ENCODE results near the gene PHC3. TPM values are rescaled to one million over a fixed set of nuclear protein-coding genes. Genes with fewer than 3 reads are reported as not detected.

The PHC3 gene
- polyA plus RNA-seq, 1 donor (not counting 4 experiments of a cell fraction or from before 2014, with no cell fraction given) = 32.2 TPM

DNA sequence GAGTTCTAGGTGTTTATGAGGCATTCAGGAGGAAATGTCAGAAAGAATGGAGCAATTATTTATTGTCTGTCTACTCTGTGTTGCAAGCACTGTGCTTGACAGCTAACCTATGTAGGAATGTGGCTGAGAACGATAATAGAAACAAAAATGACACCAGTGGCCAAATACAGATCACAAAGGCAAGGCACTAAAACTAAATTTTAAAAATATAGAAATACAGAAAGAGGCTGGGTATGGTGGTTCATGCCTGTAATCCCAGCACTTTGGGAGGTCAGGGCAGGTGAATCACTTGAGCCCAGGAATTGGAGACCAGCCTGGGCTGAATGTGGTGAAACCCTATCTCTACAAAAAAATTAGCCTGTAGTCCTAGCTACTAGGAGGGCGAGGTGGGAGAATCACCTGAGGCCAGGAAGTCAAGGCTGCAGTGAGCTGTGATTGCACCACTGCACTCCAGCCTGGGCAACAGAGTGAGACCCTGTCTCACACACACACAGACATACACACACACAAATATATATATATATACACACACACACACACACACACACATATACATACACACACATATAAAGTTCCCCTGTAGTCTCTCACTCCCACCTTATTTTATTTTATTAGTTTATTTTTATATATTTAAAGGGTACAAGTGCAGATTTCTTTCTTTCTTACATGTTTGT lies 46.7 kb upstream of the PHC3 start:
- no peak overlapping the region for H2AFZ ChIP-seq (ENCODE audit: control insufficient read depth, low read length)
- no peaks in the 10 kb centered on the region for H3K36me3 ChIP-seq (ENCODE audit: control insufficient read depth in 2 of 2, extremely low read depth in 1 of 2, insufficient read depth in 2 of 2, low read length in 2 of 2)
- DNase-seq (ENCODE audit: low read depth, low spot score) (no peak), FAIRE-seq (peak; percentile 53)
- TF ChIP-seq, protein P1, sequence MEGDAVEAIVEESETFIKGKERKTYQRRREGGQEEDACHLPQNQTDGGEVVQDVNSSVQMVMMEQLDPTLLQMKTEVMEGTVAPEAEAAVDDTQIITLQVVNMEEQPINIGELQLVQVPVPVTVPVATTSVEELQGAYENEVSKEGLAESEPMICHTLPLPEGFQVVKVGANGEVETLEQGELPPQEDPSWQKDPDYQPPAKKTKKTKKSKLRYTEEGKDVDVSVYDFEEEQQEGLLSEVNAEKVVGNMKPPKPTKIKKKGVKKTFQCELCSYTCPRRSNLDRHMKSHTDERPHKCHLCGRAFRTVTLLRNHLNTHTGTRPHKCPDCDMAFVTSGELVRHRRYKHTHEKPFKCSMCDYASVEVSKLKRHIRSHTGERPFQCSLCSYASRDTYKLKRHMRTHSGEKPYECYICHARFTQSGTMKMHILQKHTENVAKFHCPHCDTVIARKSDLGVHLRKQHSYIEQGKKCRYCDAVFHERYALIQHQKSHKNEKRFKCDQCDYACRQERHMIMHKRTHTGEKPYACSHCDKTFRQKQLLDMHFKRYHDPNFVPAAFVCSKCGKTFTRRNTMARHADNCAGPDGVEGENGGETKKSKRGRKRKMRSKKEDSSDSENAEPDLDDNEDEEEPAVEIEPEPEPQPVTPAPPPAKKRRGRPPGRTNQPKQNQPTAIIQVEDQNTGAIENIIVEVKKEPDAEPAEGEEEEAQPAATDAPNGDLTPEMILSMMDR (optimal IDR thresholded peaks at IDR 0.05 in 1 of 3, IDR thresholded peaks at IDR 0.05 in 1 of 3, conservative IDR thresholded peaks at IDR 0.05 in 1 of 3; ENCODE audit: extremely low read depth in 1 of 3, insufficient read depth in 2 of 3, low read length in 3 of 3) = no peak
- TF ChIP-seq EZH2 (IDR thresholded peaks at IDR 0.05; ENCODE audit: low read length) = no peak
- no peaks in the 10 kb centered on the region for H4K20me1 ChIP-seq (ENCODE audit: control insufficient read depth, extremely low read depth, insufficient read depth, low read length)
- H3K4me2 ChIP-seq (ENCODE audit: control insufficient read depth, extremely low read depth, insufficient read depth, low read depth, low read length) = peak overlapping the region; percentile 40
- H3K9ac ChIP-seq (ENCODE audit: control insufficient read depth, extremely low read depth, insufficient read depth, low read length) = no peak overlapping the region
- dilution Hi-C loops (cut with MboI; ENCODE audit: extremely low pct_ligation_motif_present, low sequenced_read_pairs) = no loop called here
- no peaks in the 10 kb centered on the region for H3K9me3 ChIP-seq (ENCODE audit: control insufficient read depth, low read depth, low read length)
- peak overlapping the region in 1 of 3 experiments; percentile 20 for H3K4me3 ChIP-seq (ENCODE audit: control insufficient read depth in 2 of 3, extremely low read depth in 1 of 3, insufficient read depth in 2 of 3, low read depth in 1 of 3, low read length in 3 of 3)
- peaks cover 46% of the 10 kb centered on the region for H3K4me1 ChIP-seq (ENCODE audit: control insufficient read depth, extremely low read depth, insufficient read depth, low read length)
- H3K9me1 ChIP-seq (ENCODE audit: control insufficient read depth, extremely low read depth, insufficient read depth, low read length) = no peaks in the 10 kb centered on the region
- peak overlapping the region; percentile 43 for H3K27ac ChIP-seq (ENCODE audit: control insufficient read depth, insufficient read depth, low read length)
- H3K27me3 ChIP-seq (ENCODE audit: control insufficient read depth, extremely low read depth, insufficient read depth, low read length) = no peaks in the 10 kb centered on the region
- H3K79me2 ChIP-seq (ENCODE audit: control insufficient read depth, insufficient read depth, low read length) = peaks cover 85% of the 10 kb centered on the region

DNA sequence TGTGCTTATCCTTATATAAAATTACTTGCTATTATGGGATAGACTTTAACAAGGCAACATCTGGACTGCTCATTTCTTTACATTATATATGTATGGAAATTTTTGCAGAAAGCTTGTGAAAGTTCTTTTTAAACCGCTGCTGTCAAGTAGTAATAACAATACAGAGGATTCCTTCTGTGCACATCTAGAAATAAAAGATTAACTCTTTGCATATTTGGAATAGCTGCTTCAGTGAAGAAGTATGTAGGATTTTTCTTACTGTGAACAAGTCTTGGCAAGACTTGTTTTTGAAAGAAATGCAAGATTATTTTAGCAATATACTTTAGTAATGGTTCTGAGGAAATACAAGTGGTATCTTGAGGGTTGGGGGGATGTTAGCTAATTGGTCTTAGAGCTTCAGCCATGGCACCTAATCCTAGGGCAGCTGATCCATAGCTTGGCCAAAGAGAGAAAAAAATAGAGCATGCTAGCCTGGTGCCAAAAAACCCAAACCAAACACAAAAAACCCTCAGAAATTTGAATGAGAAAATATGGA lies 45.0 kb upstream of the PHC3 start:
- TF ChIP-seq, protein P1 (optimal IDR thresholded peaks at IDR 0.05 in 1 of 3, IDR thresholded peaks at IDR 0.05 in 1 of 3, conservative IDR thresholded peaks at IDR 0.05 in 1 of 3; ENCODE audit: extremely low read depth in 1 of 3, insufficient read depth in 2 of 3, low read length in 3 of 3) = no peak
- TF ChIP-seq EZH2 (IDR thresholded peaks at IDR 0.05; ENCODE audit: low read length) = no peak
- FAIRE-seq = no peak
- no peaks in the 10 kb centered on the region for H3K36me3 ChIP-seq (ENCODE audit: control insufficient read depth in 2 of 2, extremely low read depth in 1 of 2, insufficient read depth in 2 of 2, low read length in 2 of 2)
- peaks cover 49% of the 10 kb centered on the region for H3K4me1 ChIP-seq (ENCODE audit: control insufficient read depth, extremely low read depth, insufficient read depth, low read length)
- dilution Hi-C loops (cut with MboI; ENCODE audit: extremely low pct_ligation_motif_present, low sequenced_read_pairs) = no loop called here
- no peak overlapping the region for H2AFZ ChIP-seq (ENCODE audit: control insufficient read depth, low read length)
- DNase-seq (ENCODE audit: low read depth, low spot score) = no peak
- no peaks in the 10 kb centered on the region for H3K9me3 ChIP-seq (ENCODE audit: control insufficient read depth, low read depth, low read length)
- no peaks in the 10 kb centered on the region for H3K27me3 ChIP-seq (ENCODE audit: control insufficient read depth, extremely low read depth, insufficient read depth, low read length)
- peak overlapping the region; percentile 61 for H3K4me2 ChIP-seq (ENCODE audit: control insufficient read depth, extremely low read depth, insufficient read depth, low read depth, low read length)
- no peaks in the 10 kb centered on the region for H3K9me1 ChIP-seq (ENCODE audit: control insufficient read depth, extremely low read depth, insufficient read depth, low read length)
- no peak overlapping the region for H3K9ac ChIP-seq (ENCODE audit: control insufficient read depth, extremely low read depth, insufficient read depth, low read length)
- H3K4me3 ChIP-seq (ENCODE audit: control insufficient read depth in 2 of 3, extremely low read depth in 1 of 3, insufficient read depth in 2 of 3, low read depth in 1 of 3, low read length in 3 of 3) = peak overlapping the region in 1 of 3 experiments; percentile 24
- no peaks in the 10 kb centered on the region for H4K20me1 ChIP-seq (ENCODE audit: control insufficient read depth, extremely low read depth, insufficient read depth, low read length)
- H3K79me2 ChIP-seq (ENCODE audit: control insufficient read depth, insufficient read depth, low read length) = peaks cover 81% of the 10 kb centered on the region
- H3K27ac ChIP-seq (ENCODE audit: control insufficient read depth, insufficient read depth, low read length) = no peak overlapping the region

Data from keratinocyte (primary cell).